ENCODE measurements around the gene METTL8.

METTL8 gene

GRCh38 chr2:171433763-171434012, at the start of gene METTL8:
Gene METTL8 (minus strand): TSS chr2:171433990. CDS start chr2:171392185, 41,805 bp downstream.
- DNase-seq (ENCODE audit: low spot score): no peak

- DNase-seq (ENCODE audit: low spot score): peak; percentile 16
These were observed 49.1 kb upstream of the METTL8 start for GRCh38 chr2:171482877-171483276.

GRCh38 chr2:171482308-171482707, 48.5 kb upstream of the METTL8 start:
- no peak for DNase-seq (ENCODE audit: low spot score)

- DNase-seq (ENCODE audit: low spot score): no peak
These were observed 47.1 kb upstream of the METTL8 start for GRCh38 chr2:171480908-171481307.

- DNase-seq (ENCODE audit: low spot score): no peak
These were observed 45.5 kb upstream of the METTL8 start for GRCh38 chr2:171479154-171479814.

GRCh38 chr2:171478345-171478744, 44.6 kb upstream of the METTL8 start:
- DNase-seq (ENCODE audit: low spot score): no peak

GRCh38 chr2:171475979-171476378, 42.2 kb upstream of the METTL8 start:
- DNase-seq (ENCODE audit: low spot score): no peak

GRCh38 chr2:171470129-171470528, 36.3 kb upstream of the METTL8 start:
- DNase-seq (ENCODE audit: low spot score): no peak

GRCh38 chr2:171469176-171469575, 35.4 kb upstream of the METTL8 start:
- no peak for DNase-seq (ENCODE audit: low spot score)

- no peak for DNase-seq (ENCODE audit: low spot score)
These were observed 26.7 kb upstream of the METTL8 start for GRCh38 chr2:171460537-171460936.

- no peak for DNase-seq (ENCODE audit: low spot score)
These were observed 25.7 kb upstream of the METTL8 start for GRCh38 chr2:171459498-171459897.

GRCh38 chr2:171452773-171453172, 19.0 kb upstream of the METTL8 start:
- no peak for DNase-seq (ENCODE audit: low spot score)

GRCh38 chr2:171451074-171451473, 17.3 kb upstream of the METTL8 start:
- no peak for DNase-seq (ENCODE audit: low spot score)

- DNase-seq (ENCODE audit: low spot score): no peak
These were observed 13.9 kb upstream of the METTL8 start for GRCh38 chr2:171447675-171448074.

GRCh38 chr2:171441470-171441869, 7.7 kb upstream of the METTL8 start:
- DNase-seq (ENCODE audit: low spot score): no peak

GRCh38 chr2:171436307-171436706, 2.5 kb upstream of the METTL8 start:
- DNase-seq (ENCODE audit: low spot score): peak; percentile 19

GRCh38 chr2:171434013-171434989, 511 bp upstream of the METTL8 start, which contains the start of gene DCAF17:
Gene DCAF17 (plus strand): TSS chr2:171434226. CDS start chr2:171434578, 352 bp downstream.
- peak; percentile 98 for DNase-seq (ENCODE audit: low spot score)

- peak; percentile 27 for DNase-seq (ENCODE audit: low spot score)
These were observed 624 bp downstream of the METTL8 start for GRCh38 chr2:171432969-171433762.

GRCh38 chr2:171432206-171432968, 1.4 kb downstream of the METTL8 start:
- DNase-seq (ENCODE audit: low spot score): no peak

- DNase-seq (ENCODE audit: low spot score): no peak
These were observed 2.1 kb downstream of the METTL8 start for GRCh38 chr2:171431677-171432167.

Data from AG20443 (cell line).